ENCODE data around the gene GNE. TPM values are rescaled to one million over a fixed set of nuclear protein-coding genes. Genes with fewer than 3 reads are reported as not detected.

Gene GNE
- total RNA-seq, 1 experiment from 2014 or later: 4.6 TPM

DNA sequence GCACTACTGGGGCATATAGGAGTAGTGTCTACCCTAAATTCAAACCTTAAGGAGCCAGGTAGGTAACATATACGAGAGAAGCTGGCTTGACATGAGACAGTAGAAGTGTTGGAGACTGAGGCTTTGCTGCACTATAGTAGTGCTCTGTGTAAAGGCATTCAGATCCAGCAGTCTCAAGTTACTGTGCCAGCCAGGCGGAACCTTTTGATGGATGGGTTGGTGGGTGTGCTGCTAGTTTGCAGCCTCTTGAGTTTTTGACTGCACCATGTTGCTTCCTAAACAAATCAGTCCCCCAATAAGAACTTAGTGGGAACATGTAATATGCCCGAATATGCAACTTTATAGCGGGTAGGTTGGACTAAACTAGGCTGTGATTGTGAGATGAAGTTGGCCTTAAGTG is 66.1 kb downstream of the GNE start:
- POLR2A ChIA-PET: no interaction called here
- peaks cover 17% of the 10 kb centered on the region for H3K36me3 Mint-ChIP-seq
- no peak for ATAC-seq

DNA sequence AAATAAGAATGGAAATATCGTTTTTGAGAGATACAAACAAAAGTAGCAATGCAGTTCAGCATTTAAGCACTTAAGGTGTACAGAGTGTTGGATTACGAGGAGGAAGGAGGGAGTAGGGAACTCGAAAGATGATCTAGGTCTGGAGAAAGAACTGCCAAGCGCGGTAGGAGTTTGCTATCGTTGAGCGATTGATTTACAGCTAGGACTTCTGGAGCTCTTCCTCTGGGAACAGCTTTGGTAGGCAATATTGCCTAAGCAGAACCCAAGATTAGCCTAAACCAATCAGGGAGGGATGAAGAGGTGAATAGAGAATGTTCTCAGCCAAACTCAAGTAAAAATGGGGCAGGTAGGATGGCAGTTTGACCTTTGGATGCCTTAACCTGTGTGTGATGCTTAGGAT is 66.6 kb downstream of the GNE start:
- POLR2A ChIA-PET: interaction anchor here (1.4 to 2.6 kb wide), 2 partner anchors 27 to 88 kb away, joined by 3 to 24 read pairs; no protein-coding TSS in a partner anchor
- ATAC-seq (no peak), DNase-seq (ENCODE audit: low spot score) (no peak)
- peaks cover 34% of the 10 kb centered on the region for H3K4me1 Mint-ChIP-seq
- H3K4me3 Mint-ChIP-seq: peak overlapping the region; percentile 97
- CTCF ChIA-PET: interaction anchor here (1.0 to 3.9 kb wide), 6 partner anchors 25 to 237 kb away, joined by 3 to 26 read pairs (median 6); no protein-coding TSS in a partner anchor
- peaks cover 15% of the 10 kb centered on the region for H3K36me3 Mint-ChIP-seq
- peaks cover 18% of the 10 kb centered on the region for H3K27me3 Mint-ChIP-seq (ENCODE audit: low read depth)
- no peaks in the 10 kb centered on the region for H3K9me3 Mint-ChIP-seq
- peak overlapping the region; percentile 89 for H3K27ac Mint-ChIP-seq
- TF ChIP-seq, protein P1, sequence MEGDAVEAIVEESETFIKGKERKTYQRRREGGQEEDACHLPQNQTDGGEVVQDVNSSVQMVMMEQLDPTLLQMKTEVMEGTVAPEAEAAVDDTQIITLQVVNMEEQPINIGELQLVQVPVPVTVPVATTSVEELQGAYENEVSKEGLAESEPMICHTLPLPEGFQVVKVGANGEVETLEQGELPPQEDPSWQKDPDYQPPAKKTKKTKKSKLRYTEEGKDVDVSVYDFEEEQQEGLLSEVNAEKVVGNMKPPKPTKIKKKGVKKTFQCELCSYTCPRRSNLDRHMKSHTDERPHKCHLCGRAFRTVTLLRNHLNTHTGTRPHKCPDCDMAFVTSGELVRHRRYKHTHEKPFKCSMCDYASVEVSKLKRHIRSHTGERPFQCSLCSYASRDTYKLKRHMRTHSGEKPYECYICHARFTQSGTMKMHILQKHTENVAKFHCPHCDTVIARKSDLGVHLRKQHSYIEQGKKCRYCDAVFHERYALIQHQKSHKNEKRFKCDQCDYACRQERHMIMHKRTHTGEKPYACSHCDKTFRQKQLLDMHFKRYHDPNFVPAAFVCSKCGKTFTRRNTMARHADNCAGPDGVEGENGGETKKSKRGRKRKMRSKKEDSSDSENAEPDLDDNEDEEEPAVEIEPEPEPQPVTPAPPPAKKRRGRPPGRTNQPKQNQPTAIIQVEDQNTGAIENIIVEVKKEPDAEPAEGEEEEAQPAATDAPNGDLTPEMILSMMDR (IDR thresholded peaks at IDR 0.05): no peak
- TF ChIP-seq PRRX2 (CRISPR knock-in tag; IDR thresholded peaks at IDR 0.05) (no peak), ZNF219 (CRISPR knock-in tag; IDR thresholded peaks at IDR 0.05; ENCODE audit: borderline replicate concordance) (no peak), ZNF317 (CRISPR knock-in tag; IDR thresholded peaks at IDR 0.05; ENCODE audit: borderline replicate concordance, low read depth) (no peak), NFATC4 (CRISPR knock-in tag; IDR thresholded peaks at IDR 0.05) (no peak), GTF2I (CRISPR knock-in tag; conservative IDR thresholded peaks at IDR 0.05) (no peak), ZBTB21 (CRISPR knock-in tag; IDR thresholded peaks at IDR 0.05; ENCODE audit: borderline replicate concordance) (no peak), CREM (CRISPR knock-in tag; IDR thresholded peaks at IDR 0.05) (no peak), SP1 (CRISPR knock-in tag; conservative IDR thresholded peaks at IDR 0.05) (no peak), SMAD3 (CRISPR knock-in tag; IDR thresholded peaks at IDR 0.05; ENCODE audit: borderline replicate concordance) (no peak), CBFB (CRISPR knock-in tag; IDR thresholded peaks at IDR 0.05; ENCODE audit: low read depth) (no peak)
- TF ChIP-seq, protein P2, sequence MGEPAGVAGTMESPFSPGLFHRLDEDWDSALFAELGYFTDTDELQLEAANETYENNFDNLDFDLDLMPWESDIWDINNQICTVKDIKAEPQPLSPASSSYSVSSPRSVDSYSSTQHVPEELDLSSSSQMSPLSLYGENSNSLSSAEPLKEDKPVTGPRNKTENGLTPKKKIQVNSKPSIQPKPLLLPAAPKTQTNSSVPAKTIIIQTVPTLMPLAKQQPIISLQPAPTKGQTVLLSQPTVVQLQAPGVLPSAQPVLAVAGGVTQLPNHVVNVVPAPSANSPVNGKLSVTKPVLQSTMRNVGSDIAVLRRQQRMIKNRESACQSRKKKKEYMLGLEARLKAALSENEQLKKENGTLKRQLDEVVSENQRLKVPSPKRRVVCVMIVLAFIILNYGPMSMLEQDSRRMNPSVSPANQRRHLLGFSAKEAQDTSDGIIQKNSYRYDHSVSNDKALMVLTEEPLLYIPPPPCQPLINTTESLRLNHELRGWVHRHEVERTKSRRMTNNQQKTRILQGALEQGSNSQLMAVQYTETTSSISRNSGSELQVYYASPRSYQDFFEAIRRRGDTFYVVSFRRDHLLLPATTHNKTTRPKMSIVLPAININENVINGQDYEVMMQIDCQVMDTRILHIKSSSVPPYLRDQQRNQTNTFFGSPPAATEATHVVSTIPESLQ (CRISPR knock-in tag; IDR thresholded peaks at IDR 0.05): no peak
- TF ChIP-seq, protein P3, sequence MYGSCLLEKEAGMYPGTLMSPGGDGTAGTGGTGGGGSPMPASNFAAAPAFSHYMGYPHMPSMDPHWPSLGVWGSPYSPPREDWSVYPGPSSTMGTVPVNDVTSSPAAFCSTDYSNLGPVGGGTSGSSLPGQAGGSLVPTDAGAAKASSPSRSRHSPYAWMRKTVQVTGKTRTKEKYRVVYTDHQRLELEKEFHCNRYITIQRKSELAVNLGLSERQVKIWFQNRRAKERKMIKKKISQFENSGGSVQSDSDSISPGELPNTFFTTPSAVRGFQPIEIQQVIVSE (CRISPR knock-in tag; IDR thresholded peaks at IDR 0.05; ENCODE audit: borderline replicate concordance): no peak

More for the DNA sequence above, 66.1 kb downstream of the GNE start:
- Mint-ChIP-seq H3K27me3 (ENCODE audit: low read depth) (peaks cover 18% of the 10 kb centered on the region), H3K4me1 (peaks cover 34% of the 10 kb centered on the region), H3K4me3 (peak overlapping the region; percentile 97), H3K9me3 (no peaks in the 10 kb centered on the region), H3K27ac (no peak overlapping the region)
- CTCF ChIA-PET: interaction anchor here (1.1 to 3.9 kb wide), 3 partner anchors 26 to 137 kb away, joined by 3 to 26 read pairs (median 9); no protein-coding TSS in a partner anchor
- TF ChIP-seq OVOL2 (CRISPR knock-in tag; IDR thresholded peaks at IDR 0.05; ENCODE audit: borderline replicate concordance) (no peak), RORB (CRISPR knock-in tag; IDR thresholded peaks at IDR 0.05) (no peak), FOXK1 (CRISPR knock-in tag; IDR thresholded peaks at IDR 0.05) (no peak), MXD4 (CRISPR knock-in tag; IDR thresholded peaks at IDR 0.05; ENCODE audit: borderline replicate concordance) (no peak), FOXJ3 (CRISPR knock-in tag; IDR thresholded peaks at IDR 0.05; ENCODE audit: borderline replicate concordance) (no peak), CREB1 (CRISPR knock-in tag; IDR thresholded peaks at IDR 0.05) (no peak), RELA (CRISPR knock-in tag; IDR thresholded peaks at IDR 0.05; ENCODE audit: borderline replicate concordance) (no peak), ZNF423 (CRISPR knock-in tag; IDR thresholded peaks at IDR 0.05) (no peak), NFYB (CRISPR knock-in tag; conservative IDR thresholded peaks at IDR 0.05; ENCODE audit: low read depth) (no peak), NFATC4 (CRISPR knock-in tag; IDR thresholded peaks at IDR 0.05) (no peak)
- TF ChIP-seq, protein P4, sequence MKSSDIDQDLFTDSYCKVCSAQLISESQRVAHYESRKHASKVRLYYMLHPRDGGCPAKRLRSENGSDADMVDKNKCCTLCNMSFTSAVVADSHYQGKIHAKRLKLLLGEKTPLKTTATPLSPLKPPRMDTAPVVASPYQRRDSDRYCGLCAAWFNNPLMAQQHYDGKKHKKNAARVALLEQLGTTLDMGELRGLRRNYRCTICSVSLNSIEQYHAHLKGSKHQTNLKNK (CRISPR knock-in tag; IDR thresholded peaks at IDR 0.05): no peak
- TF ChIP-seq, protein P5, sequence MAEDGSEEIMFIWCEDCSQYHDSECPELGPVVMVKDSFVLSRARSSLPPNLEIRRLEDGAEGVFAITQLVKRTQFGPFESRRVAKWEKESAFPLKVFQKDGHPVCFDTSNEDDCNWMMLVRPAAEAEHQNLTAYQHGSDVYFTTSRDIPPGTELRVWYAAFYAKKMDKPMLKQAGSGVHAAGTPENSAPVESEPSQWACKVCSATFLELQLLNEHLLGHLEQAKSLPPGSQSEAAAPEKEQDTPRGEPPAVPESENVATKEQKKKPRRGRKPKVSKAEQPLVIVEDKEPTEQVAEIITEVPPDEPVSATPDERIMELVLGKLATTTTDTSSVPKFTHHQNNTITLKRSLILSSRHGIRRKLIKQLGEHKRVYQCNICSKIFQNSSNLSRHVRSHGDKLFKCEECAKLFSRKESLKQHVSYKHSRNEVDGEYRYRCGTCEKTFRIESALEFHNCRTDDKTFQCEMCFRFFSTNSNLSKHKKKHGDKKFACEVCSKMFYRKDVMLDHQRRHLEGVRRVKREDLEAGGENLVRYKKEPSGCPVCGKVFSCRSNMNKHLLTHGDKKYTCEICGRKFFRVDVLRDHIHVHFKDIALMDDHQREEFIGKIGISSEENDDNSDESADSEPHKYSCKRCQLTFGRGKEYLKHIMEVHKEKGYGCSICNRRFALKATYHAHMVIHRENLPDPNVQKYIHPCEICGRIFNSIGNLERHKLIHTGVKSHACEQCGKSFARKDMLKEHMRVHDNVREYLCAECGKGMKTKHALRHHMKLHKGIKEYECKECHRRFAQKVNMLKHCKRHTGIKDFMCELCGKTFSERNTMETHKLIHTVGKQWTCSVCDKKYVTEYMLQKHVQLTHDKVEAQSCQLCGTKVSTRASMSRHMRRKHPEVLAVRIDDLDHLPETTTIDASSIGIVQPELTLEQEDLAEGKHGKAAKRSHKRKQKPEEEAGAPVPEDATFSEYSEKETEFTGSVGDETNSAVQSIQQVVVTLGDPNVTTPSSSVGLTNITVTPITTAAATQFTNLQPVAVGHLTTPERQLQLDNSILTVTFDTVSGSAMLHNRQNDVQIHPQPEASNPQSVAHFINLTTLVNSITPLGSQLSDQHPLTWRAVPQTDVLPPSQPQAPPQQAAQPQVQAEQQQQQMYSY (CRISPR knock-in tag; IDR thresholded peaks at IDR 0.05): no peak
- TF ChIP-seq, protein P6, sequence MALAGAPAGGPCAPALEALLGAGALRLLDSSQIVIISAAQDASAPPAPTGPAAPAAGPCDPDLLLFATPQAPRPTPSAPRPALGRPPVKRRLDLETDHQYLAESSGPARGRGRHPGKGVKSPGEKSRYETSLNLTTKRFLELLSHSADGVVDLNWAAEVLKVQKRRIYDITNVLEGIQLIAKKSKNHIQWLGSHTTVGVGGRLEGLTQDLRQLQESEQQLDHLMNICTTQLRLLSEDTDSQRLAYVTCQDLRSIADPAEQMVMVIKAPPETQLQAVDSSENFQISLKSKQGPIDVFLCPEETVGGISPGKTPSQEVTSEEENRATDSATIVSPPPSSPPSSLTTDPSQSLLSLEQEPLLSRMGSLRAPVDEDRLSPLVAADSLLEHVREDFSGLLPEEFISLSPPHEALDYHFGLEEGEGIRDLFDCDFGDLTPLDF (CRISPR knock-in tag; IDR thresholded peaks at IDR 0.05): no peak
- TF ChIP-seq, protein P7, sequence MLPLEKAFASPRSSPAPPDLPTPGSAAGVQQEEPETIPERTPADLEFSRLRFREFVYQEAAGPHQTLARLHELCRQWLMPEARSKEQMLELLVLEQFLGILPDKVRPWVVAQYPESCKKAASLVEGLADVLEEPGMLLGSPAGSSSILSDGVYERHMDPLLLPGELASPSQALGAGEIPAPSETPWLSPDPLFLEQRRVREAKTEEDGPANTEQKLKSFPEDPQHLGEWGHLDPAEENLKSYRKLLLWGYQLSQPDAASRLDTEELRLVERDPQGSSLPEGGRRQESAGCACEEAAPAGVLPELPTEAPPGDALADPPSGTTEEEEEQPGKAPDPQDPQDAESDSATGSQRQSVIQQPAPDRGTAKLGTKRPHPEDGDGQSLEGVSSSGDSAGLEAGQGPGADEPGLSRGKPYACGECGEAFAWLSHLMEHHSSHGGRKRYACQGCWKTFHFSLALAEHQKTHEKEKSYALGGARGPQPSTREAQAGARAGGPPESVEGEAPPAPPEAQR (CRISPR knock-in tag; IDR thresholded peaks at IDR 0.05): no peak
- DNase-seq (ENCODE audit: low spot score): no peak
